Head of caudate nucleus (tissue), 42 donors: ENCODE data around the gene NSMF.
A peak's percentile ranks its signal among the peaks of the same experiment; 100 is the strongest.
"Not testable (repeated sequence)": the region's sequence is repeated elsewhere in the genome, so short reads cannot be mapped to it uniquely, and the experiment has no call there.

Experiments used
- DNase-seq, 42 donors: peaks; one replicate each; pipeline versions ENCODE4 v3.0.0 to v3.0.0-alpha.2; 2020 to 2021; ENCODE audit warnings: mixed read lengths in 7 of 42
- intact Hi-C: fragments of 100-400 bp; cut with DNase I; formaldehyde crosslinking; loops from one replicate; pipeline ENCODE4 v1.15.0; 2022

Gene NSMF

DNA sequence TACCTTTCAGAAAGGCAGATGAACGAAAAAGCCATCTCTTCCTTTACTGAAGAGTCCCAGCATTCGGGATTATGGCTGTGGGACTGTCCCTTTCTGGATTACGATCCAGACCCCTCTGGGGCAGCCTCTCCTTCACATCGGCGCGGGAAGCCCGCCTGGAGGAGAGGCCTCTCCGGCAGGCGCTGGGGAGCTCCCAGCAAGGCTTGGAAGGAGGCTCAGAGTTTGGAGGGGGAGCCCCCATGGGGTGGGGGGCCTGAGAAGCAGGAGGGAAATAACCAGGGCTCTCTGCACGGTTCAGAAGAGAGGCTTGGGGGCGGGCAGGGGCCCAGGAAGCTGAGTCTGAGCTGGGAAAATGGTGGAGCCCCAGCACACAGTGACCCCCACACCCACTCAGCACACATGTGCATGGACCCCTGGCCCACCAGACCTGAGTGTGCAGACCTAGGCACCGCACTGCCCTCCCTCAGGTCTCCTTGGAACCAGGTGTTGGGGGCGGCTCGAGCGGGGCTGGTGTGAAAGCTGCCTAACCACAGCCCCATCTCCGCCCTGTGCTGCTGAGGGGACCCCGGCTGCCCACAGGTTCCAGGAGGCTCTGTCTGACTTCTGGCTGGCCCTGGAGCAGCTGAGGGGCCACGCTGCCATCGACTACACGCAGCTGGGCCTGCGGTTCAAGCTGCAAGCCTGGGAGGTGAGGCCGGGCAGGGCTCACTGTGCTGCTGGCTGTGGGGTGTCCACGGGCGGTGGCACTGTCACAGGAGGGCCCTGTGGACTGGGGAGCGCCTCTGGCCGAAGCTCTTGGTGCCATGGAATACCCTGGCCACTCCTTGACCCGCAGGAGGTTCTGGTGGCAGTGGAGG, 31.5 kb downstream of the NSMF start:
- intact Hi-C loops = loop anchor here (10.0 kb wide), 1 partner anchor 123 kb away; the partner anchor contains the start of gene NRARP
- no peak for DNase-seq

DNA sequence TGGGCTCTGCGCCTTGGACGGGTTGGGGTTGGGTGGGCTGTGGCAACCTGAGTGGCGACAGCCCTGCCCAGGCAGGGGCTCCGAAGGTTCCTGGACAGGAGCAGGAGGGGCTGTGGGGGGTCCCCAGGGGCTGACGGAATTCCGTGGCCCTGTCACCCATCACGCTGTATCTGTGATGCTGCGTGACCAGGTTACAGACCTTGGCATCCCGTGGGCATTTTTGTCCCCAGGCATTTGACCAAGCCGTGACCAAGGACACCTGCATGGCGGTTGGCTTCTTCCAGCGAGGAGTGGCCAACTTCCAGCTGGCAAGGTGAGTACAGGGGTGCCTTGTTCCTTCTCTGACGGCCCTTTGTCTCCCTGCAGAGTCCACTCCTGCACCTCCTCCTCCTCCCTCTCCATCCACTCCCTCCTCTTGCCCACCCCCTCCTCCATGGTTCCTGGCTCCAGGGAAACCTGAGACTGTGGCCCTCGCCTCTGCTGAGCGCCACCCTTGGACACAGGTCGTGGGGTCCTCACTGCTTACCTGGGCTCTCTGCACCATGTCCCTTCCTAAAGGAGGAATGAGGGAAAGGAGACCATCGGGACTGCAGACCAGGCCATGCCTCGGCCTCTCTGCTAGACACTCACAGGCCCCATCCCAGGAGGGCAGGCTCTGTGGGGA, 33.0 kb downstream of the NSMF start:
- intact Hi-C loops = loop anchor here (10.0 kb wide), 1 partner anchor 121 kb away; the partner anchor contains the start of gene NRARP
- peak in 1 of 42 donors; percentile 3 for DNase-seq

DNA sequence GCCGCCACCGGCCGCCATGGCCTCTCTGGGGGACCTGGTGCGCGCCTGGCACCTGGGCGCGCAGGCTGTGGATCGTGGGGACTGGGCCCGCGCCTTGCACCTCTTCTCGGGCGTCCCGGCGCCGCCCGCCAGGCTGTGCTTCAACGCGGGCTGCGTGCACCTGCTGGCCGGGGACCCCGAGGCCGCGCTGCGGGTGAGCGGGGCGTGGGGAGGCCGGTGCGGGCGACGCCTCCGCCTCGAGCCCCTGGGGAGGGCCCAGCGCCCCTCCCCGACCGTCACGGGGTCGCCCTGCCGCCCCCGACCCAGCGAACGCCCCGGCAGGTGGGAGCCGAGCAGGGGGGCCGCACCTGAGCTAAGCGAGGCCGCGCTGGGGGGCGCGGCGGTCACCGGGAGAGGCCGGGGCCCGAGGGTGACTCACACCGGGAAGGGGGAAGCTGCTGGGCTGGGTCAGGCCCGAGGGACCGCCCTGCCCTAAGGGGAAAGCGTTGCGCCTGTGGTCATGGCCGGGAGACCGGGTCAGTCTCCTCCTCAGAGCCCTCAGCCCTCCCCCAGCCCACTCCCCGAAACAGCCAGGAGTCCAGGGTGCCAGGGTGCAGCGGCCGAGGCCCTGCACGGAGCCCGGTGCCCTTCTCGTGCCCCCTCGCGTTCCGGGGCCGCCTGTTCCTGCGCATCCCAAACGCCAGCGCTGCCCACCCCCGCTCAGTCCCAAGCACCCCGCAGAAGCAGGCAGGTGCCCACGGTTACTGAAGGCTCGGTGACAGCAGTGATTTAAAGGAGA, 35.4 kb downstream of the NSMF start:
- intact Hi-C loops = loop anchor here (10.0 kb wide), 1 partner anchor 119 kb away; the partner anchor contains the start of gene NRARP
- DNase-seq = peak in 7 of 42 donors; percentile 13 to 58 (median 32)

DNA sequence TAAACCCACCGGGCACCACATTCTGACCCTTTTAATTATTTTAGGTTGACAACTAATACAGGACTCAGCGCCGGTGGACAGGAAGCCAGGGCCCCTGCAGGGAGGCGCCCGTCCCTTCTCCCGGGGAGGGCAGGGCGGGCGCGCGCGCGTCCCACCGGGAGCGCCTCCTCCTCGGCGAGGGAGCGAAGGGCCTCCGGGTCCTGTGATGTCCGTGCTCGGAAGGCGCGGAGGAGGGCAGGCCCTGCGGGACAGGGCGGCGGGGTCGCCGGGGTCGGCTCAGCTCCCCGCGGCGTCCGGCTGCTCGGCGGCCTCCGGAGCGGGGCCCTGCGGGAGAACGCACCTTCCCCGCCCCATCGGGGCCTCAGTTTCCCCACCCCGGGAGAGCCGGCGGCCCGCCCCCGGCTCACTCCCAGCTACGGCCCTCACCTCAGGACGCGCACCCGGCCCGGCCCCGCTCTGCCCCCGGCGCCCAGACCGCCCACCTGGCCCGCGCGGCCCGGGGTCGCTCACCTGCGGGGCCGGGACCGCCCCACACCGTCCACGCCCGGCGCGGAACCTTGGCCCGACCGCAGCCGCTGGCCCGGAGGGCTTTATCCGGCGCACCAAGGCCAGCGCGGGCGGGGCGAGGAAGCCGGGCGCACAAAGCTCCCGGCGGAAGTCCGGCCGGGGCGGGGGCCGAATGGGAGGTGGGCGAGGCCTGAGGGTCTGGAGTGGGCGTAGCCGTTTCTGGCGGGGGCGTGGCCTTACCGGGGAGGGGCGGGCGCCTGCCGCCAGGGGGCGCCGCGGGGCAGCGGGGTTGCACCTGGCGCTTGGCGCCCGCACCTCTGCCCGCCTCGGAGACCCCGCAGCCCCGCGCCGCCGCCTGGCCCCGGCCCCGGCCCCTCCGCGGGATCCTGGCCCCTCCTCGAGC, 36.3 kb downstream of the NSMF start, which contains the start of the genes EXD3 and NOXA1:
Gene EXD3, minus strand, starts transcription at position 559 of the 910 bp plus-strand sequence. CDS start 27,805 bp downstream, outside the sequence.
Gene NOXA1, plus strand, starts transcription at position 790 of the 910 bp plus-strand sequence. CDS start 137 bp downstream, outside the sequence.
- DNase-seq = peak; percentile 66 to 95 (median 89)
- intact Hi-C loops = loop anchor here (10.0 kb wide), 1 partner anchor 118 kb away; the partner anchor contains the start of gene NRARP

DNA sequence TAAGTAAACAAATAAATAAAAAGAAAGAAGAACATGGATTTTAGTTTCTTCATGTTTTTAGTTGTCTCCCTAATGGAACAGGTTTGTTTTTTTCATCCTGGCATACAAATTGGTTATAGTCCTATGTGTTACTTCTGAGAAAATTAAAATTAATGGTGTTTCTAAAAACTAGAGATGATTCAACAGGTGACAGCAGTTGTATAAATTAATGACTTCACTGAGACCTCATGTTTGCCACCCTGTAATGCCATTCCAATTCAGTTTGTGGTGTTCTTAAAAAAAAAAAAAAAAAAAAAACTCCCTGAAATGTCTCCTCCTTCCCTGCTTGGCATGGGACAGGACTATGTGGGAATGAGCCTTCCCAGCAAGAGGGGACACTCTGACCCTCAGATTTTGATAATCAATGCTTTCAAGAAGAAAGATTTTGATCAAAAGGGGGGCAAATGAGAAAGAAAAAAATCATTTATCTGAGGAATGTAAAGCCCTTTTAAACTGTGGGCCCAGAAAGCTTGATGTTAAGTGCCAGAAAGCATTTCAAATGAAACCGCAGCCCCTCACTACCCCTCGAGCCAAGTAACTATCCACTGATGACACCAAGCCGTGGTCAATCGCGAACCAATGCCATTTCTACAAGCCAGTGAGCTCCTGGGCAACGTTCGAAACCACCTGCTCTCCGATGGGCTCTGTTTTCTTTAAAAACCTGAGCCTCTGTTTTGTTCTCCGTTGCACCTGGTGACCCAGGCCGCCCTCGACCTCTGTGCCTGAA, 37.1 kb downstream of the NSMF start:
- intact Hi-C loops = loop anchor here (10.0 kb wide), 1 partner anchor 117 kb away; the partner anchor contains the start of gene NRARP
- no peak for DNase-seq

DNA sequence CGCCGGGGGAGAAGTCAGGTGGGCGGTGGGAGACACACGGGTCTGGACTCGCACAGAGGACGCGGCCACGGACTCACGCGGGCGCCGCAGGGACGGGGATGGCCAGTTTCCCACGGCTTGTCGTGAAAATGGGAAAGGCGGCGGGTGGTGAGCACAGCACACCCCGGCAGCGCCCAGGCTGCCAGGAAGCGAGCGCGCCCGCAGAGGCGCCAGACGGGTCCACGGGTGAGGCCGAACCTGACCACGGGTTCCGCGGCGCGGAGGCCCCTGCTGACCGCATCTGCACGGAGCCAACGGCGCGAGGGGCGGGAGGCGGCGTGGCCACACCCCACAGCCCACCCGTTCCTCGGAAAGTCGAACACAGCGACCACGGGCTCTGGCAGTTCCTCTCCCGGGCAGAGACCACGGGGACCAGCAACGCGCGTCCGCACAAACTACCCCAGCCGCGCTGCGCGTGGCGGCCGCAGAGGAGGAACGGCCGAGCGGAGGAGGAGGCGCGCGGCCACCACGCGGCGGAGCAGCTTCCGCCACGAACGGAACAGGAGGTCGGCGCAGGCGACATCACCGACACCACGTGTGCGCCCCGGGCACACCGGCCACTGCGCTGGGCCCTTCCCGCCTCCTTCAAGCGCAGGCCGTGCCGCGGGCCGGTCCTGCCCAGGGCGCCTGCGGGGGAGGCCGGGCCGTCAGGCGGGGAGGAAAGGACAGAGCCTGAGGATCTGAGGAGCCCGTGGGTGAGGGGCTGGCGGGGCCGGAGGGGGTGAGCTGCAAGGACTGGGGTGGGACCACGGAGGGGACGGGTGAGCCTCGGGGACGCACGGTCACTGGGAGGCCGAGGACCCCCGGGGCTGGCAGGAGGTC, 41.7 kb downstream of the NSMF start:
- intact Hi-C loops = no loop called here
- peak in 2 of 42 donors; percentile 16 to 32 for DNase-seq

- DNase-seq = no peak
- intact Hi-C loops = no loop called here
Observed at GRCh38 chr9:137416563-137417151, 42.5 kb downstream of the NSMF start.

DNA sequence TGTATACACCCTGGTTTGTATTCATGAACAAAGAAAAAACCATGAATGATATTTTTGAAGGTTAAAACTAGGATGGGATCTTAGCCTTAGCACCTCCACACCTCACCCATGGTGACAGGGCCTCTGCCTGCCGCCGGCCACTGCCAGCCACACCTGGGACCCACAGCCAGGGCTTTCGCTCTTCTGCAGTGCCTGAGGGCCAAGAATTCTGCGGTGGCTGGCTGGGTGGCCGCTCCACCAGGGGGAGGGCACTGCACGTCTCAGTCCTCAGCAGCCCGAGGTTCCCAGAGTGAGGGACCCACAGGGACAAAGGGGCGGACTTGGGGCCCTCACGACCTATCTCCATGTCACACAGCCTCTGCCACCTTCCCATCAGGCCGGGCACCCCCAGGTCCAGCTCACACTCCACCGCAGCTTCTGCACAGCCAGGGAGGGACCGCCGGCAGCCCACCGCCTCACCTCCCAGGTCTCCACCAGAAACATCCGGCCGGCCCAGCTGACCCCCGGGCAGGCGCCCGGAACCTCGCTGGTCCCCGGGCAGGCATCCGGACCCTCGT, 43.0 kb downstream of the NSMF start:
- intact Hi-C loops = no loop called here
- no peak for DNase-seq

DNA sequence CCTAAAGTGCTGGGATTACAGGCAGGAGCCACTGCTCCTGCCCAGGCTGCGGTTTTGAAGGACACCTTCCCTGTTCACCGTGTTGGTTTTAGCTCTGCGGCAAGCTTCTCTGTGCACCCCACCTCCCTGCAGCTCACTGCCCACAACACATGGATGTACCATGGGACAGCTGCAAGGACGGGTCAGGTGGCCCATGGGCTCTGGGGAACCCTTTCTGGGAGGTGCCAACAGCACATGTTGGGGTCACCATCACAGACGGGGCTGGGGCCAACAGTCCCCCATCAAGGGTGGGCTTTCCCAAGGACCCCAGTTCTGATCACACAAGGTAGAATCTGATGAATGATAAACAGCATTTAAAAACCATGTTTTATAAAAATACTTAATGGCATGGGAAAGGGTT, 43.7 kb downstream of the NSMF start:
- intact Hi-C loops = no loop called here
- DNase-seq = no peak

DNA sequence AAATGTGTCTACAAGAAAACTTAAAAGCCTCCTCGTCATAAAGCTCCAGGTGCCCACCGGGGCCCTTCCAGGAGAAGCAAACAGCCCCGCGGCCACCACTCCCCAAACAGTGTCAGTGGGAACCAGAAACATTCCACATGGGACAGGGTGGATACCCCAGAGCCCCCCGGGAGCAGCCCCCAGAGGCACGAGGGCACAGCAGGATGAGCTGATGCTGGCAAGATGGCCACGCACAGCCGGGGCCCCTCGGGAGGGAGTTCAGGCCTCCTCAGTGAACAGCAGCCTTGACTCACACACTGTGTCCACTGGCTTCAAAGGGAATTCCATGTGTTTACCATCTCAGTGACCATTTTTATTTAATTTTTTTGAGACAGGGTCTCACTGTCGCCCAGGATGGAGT, 46.7 kb downstream of the NSMF start:
- no peak for DNase-seq
- intact Hi-C loops = no loop called here

GRCh38 chr9:137411645-137412380, 47.3 kb downstream of the NSMF start:
- intact Hi-C loops = no loop called here
- DNase-seq = peak in 5 of 42 donors; percentile 21 to 51 (median 47)

- no peak for DNase-seq
- intact Hi-C loops = no loop called here
Observed at GRCh38 chr9:137411260-137411644, 47.9 kb downstream of the NSMF start.

- intact Hi-C loops = no loop called here
Observed at GRCh38 chr9:137410891-137411249, 48.3 kb downstream of the NSMF start.

DNA sequence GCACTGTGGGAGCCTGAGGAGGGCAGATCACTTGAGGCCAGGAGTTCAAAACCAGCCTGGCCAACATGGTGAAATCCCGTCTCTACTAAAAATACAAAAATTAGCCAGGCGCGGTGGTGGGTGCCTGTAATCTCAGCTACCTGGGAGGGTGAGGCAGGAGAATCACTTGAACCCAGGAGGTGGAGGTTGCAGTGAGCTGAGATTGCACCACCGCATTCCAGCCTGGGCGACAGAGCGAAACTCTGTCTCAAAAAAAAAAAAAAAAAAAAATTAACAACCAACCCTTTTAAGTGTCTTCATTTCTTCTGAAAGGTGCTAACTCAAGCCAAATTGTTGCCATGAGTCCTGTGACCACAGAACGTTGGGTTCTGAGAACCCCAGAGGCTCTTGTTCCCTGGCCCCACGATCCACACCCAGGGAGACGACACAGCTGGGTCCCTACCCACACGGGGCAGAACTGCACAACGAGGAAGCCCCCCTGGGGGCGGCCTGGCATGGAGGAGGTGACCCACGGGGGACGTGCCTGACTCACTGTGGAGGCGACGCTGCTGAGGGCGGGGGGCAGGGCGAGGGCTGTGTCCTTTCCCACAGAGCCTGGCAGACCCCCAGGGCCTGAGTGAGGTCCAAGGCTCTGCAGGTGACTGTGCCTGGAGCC, 48.8 kb downstream of the NSMF start:
- intact Hi-C loops, DNase-seq: not testable (repeated sequence)

More at GRCh38 chr9:137410891-137411249, 48.3 kb downstream of the NSMF start:
- no peak for DNase-seq
